ENCODE measurements around the gene ASIC3. TPM values are rescaled to one million over a fixed set of nuclear protein-coding genes. Genes with fewer than 3 reads are reported as not detected.
"Not testable (repeated sequence)": the region's sequence is repeated elsewhere in the genome, so short reads cannot be mapped to it uniquely, and the experiment has no call there.

ASIC3 gene
- total RNA-seq, 2 donors from 2014 or later: 2.5 to 3.0 TPM

GRCh38 chr7:151039850-151040548, 8.3 kb upstream of the ASIC3 start:
- TF ChIP-seq CTCF (conservative IDR thresholded peaks at IDR 0.05): no peak
- no peak overlapping the region for H3K9ac ChIP-seq (ENCODE audit: extremely low read depth, low read length, poor library complexity, severe bottlenecking)

GRCh38 chr7:151040616-151041375, 7.5 kb upstream of the ASIC3 start:
- WGBS, 2 experiments (ENCODE audit: insufficient coverage in 1 of 2, insufficient read length in 1 of 2): 92 to 95% methylated on average over 19 to 30 of the region's 30 CpGs
- H3K27me3 ChIP-seq (ENCODE audit: control insufficient read depth, insufficient read depth, low read length, poor library complexity, severe bottlenecking): no peaks in the 10 kb centered on the region

More at GRCh38 chr7:151039850-151040548, 8.3 kb upstream of the ASIC3 start:
- peak overlapping the region; percentile 16 for H3K27ac Mint-ChIP-seq
- H3K36me3 ChIP-seq (ENCODE audit: control insufficient read depth, insufficient read depth, low read length): peaks cover 6% of the 10 kb centered on the region
- peaks cover 3% of the 10 kb centered on the region for H3K4me1 Mint-ChIP-seq
- H3K27ac ChIP-seq (ENCODE audit: low read depth, low read length): no peak overlapping the region
- no peak overlapping the region for H3K4me3 ChIP-seq (ENCODE audit: low read length)
- no peaks in the 10 kb centered on the region for H3K9me3 ChIP-seq (ENCODE audit: control insufficient read depth, low read length)
- no peaks in the 10 kb centered on the region for H3K27me3 Mint-ChIP-seq (ENCODE audit: insufficient read depth)
- H3K4me3 Mint-ChIP-seq: no peak overlapping the region
- H3K4me1 ChIP-seq (ENCODE audit: control insufficient read depth, insufficient read depth, low read length): peaks cover 6% of the 10 kb centered on the region
- H3K27me3 ChIP-seq (ENCODE audit: control insufficient read depth, insufficient read depth, low read length, poor library complexity, severe bottlenecking): no peaks in the 10 kb centered on the region
- H3K36me3 Mint-ChIP-seq (ENCODE audit: low read depth): peaks cover 13% of the 10 kb centered on the region
- H3K9me3 Mint-ChIP-seq: no peaks in the 10 kb centered on the region
- DNase-seq: no peak
- WGBS, 2 experiments (ENCODE audit: insufficient coverage in 1 of 2, insufficient read length in 1 of 2): 87 to 90% methylated on average over 11 to 18 of the region's 18 CpGs

GRCh38 chr7:151043449-151043848, 4.9 kb upstream of the ASIC3 start:
- not testable (repeated sequence) for DNase-seq; H3K27ac ChIP-seq (ENCODE audit: low read depth, low read length); H3K4me3 Mint-ChIP-seq; H3K9me3 ChIP-seq (ENCODE audit: control insufficient read depth, low read length); H3K9me3 Mint-ChIP-seq; H3K36me3 ChIP-seq (ENCODE audit: control insufficient read depth, insufficient read depth, low read length); H3K4me3 ChIP-seq (ENCODE audit: low read length); H3K9ac ChIP-seq (ENCODE audit: extremely low read depth, low read length, poor library complexity, severe bottlenecking); H3K4me1 Mint-ChIP-seq; H3K27ac Mint-ChIP-seq; H3K36me3 Mint-ChIP-seq (ENCODE audit: low read depth); H3K27me3 Mint-ChIP-seq (ENCODE audit: insufficient read depth); H3K4me1 ChIP-seq (ENCODE audit: control insufficient read depth, insufficient read depth, low read length); H3K27me3 ChIP-seq (ENCODE audit: control insufficient read depth, insufficient read depth, low read length, poor library complexity, severe bottlenecking)
- 90% methylated on average over 10 of the region's 10 CpGs; no CpG with 5 or more reads in 1 of the 2 experiments for WGBS, 2 experiments (ENCODE audit: insufficient coverage in 1 of 2, insufficient read length in 1 of 2)

More at GRCh38 chr7:151040616-151041375, 7.5 kb upstream of the ASIC3 start:
- Mint-ChIP-seq H3K36me3 (ENCODE audit: low read depth) (peaks cover 14% of the 10 kb centered on the region), H3K27ac (no peak overlapping the region), H3K4me1 (peaks cover 3% of the 10 kb centered on the region), H3K9me3 (no peaks in the 10 kb centered on the region), H3K4me3 (no peak overlapping the region), H3K27me3 (ENCODE audit: insufficient read depth) (no peaks in the 10 kb centered on the region)
- no peak for TF ChIP-seq CTCF (conservative IDR thresholded peaks at IDR 0.05)
- Histone ChIP-seq H3K4me3 (ENCODE audit: low read length) (no peak overlapping the region), H3K27ac (ENCODE audit: low read depth, low read length) (no peak overlapping the region), H3K9ac (ENCODE audit: extremely low read depth, low read length, poor library complexity, severe bottlenecking) (no peak overlapping the region), H3K36me3 (ENCODE audit: control insufficient read depth, insufficient read depth, low read length) (peaks cover 6% of the 10 kb centered on the region), H3K4me1 (ENCODE audit: control insufficient read depth, insufficient read depth, low read length) (peaks cover 6% of the 10 kb centered on the region), H3K9me3 (ENCODE audit: control insufficient read depth, low read length) (no peaks in the 10 kb centered on the region)
- DNase-seq: no peak

Data from endodermal cell (in vitro differentiated cells).